HFFc6 (cell line): ENCODE results near the gene STAC. TPM values are rescaled to one million over a fixed set of nuclear protein-coding genes. Genes with fewer than 3 reads are reported as not detected.
"Not testable (repeated sequence)": the region's sequence is repeated elsewhere in the genome, so short reads cannot be mapped to it uniquely, and the experiment has no call there.

Source experiments
- DNase-seq: peaks from one replicate; pipeline ENCODE4 v3.0.0-alpha.2; 2018
- H3K27ac Mint-ChIP-seq: 2 replicates; pipeline ENCODE4 v1.8.0; 2020; ENCODE audit warnings: mild to moderate bottlenecking, mixed read lengths
- H3K27me3 Mint-ChIP-seq: 2 replicates; pipeline ENCODE4 v1.8.0; 2021; ENCODE audit warnings: mild to moderate bottlenecking, moderate library complexity, mixed read lengths; ENCODE audit not compliant: insufficient read depth
- H3K36me3 Mint-ChIP-seq: 2 replicates; pipeline ENCODE4 v1.8.0; 2021; ENCODE audit warnings: low read depth, mixed read lengths
- H3K4me1 Mint-ChIP-seq: 2 replicates; pipeline ENCODE4 v1.8.0; 2020; ENCODE audit warnings: low read depth, mixed read lengths
- H3K4me3 Mint-ChIP-seq: 2 replicates; pipeline ENCODE4 v1.8.0; 2020; ENCODE audit warnings: mild to moderate bottlenecking, moderate library complexity, mixed read lengths
- H3K9me3 Mint-ChIP-seq: 2 replicates; pipeline ENCODE4 v1.8.0; 2020; ENCODE audit warnings: mild to moderate bottlenecking, mixed read lengths
- CTCF ChIP-seq: fragments of 200-600 bp; sonication (generic); IDR thresholded peaks from 2 replicates; pipeline ENCODE4 v1.5.0; 2021; ENCODE audit warnings: antibody characterized with exemption, mild to moderate bottlenecking
- total RNA-seq, 6 experiments: library from RNA; stranded (reverse); fragmentation: NEBNext Ultra II Directional; extraction: Animal tissue kit (Norgen Biotek cat#: 25700); gene quantifications; 2 replicates in 1 of 6; 3 replicates in 5 of 6; pipeline ENCODE4 v1.2.3, GENCODE V29; 2021

STAC gene
- total RNA-seq, 6 experiments from 2014 or later = not detected

- H3K27ac Mint-ChIP-seq = no peak overlapping the region
- H3K36me3 Mint-ChIP-seq = no peaks in the 10 kb centered on the region
- no peaks in the 10 kb centered on the region for H3K4me1 Mint-ChIP-seq
- no peak overlapping the region for H3K4me3 Mint-ChIP-seq
- TF ChIP-seq CTCF = no peak
- H3K9me3 Mint-ChIP-seq = peaks cover 11% of the 10 kb centered on the region
- H3K27me3 Mint-ChIP-seq = no peaks in the 10 kb centered on the region; the same call in 1 of the 2 replicates
- no peak for DNase-seq
Measured at GRCh38 chr3:36446276-36446675, 66.0 kb downstream of the STAC start.

GRCh38 chr3:36447061-36447460 is 66.8 kb downstream of the STAC start:
- no peaks in the 10 kb centered on the region; the same call in 1 of the 2 replicates for H3K27me3 Mint-ChIP-seq
- no peak for DNase-seq
- H3K36me3 Mint-ChIP-seq = no peaks in the 10 kb centered on the region
- H3K4me3 Mint-ChIP-seq = no peak overlapping the region
- H3K27ac Mint-ChIP-seq = no peak overlapping the region
- no peak for TF ChIP-seq CTCF
- H3K9me3 Mint-ChIP-seq = peaks cover 11% of the 10 kb centered on the region
- H3K4me1 Mint-ChIP-seq = no peaks in the 10 kb centered on the region

GRCh38 chr3:36451816-36452215 is 71.5 kb downstream of the STAC start:
- Mint-ChIP-seq H3K36me3 (no peaks in the 10 kb centered on the region), H3K27me3 (no peaks in the 10 kb centered on the region), H3K27ac (no peak overlapping the region), H3K4me3 (no peak overlapping the region), H3K4me1 (no peaks in the 10 kb centered on the region), H3K9me3 (no peaks in the 10 kb centered on the region; the same call in 1 of the 2 replicates)
- DNase-seq = no peak
- no peak for TF ChIP-seq CTCF

- not testable (repeated sequence) for H3K27ac Mint-ChIP-seq, H3K36me3 Mint-ChIP-seq, DNase-seq, H3K4me3 Mint-ChIP-seq, H3K4me1 Mint-ChIP-seq, H3K27me3 Mint-ChIP-seq, H3K9me3 Mint-ChIP-seq
Measured at GRCh38 chr3:36453213-36453612, 72.9 kb downstream of the STAC start.

- not testable (repeated sequence) for DNase-seq, H3K27ac Mint-ChIP-seq, H3K9me3 Mint-ChIP-seq, H3K4me3 Mint-ChIP-seq, H3K4me1 Mint-ChIP-seq, H3K36me3 Mint-ChIP-seq, H3K27me3 Mint-ChIP-seq
Measured at GRCh38 chr3:36453896-36454295, 73.6 kb downstream of the STAC start.

- Mint-ChIP-seq H3K36me3 (no peaks in the 10 kb centered on the region), H3K27me3 (no peaks in the 10 kb centered on the region), H3K4me3 (no peak overlapping the region), H3K27ac (no peak overlapping the region), H3K9me3 (no peaks in the 10 kb centered on the region; the same call in 1 of the 2 replicates), H3K4me1 (no peaks in the 10 kb centered on the region)
- no peak for TF ChIP-seq CTCF
- DNase-seq = no peak
Measured at GRCh38 chr3:36455406-36455805, 75.1 kb downstream of the STAC start.

- Mint-ChIP-seq H3K4me3 (no peak overlapping the region), H3K4me1 (no peaks in the 10 kb centered on the region), H3K9me3 (no peaks in the 10 kb centered on the region; the same call in 1 of the 2 replicates)
Measured at GRCh38 chr3:36456784-36457183, 76.5 kb downstream of the STAC start.

More at GRCh38 chr3:36456784-36457183, 76.5 kb downstream of the STAC start:
- H3K36me3 Mint-ChIP-seq = no peaks in the 10 kb centered on the region
- TF ChIP-seq CTCF = no peak
- DNase-seq = no peak
- no peaks in the 10 kb centered on the region for H3K27me3 Mint-ChIP-seq
- H3K27ac Mint-ChIP-seq = no peak overlapping the region
